H1 (cell line): ENCODE data around the gene S100A16. TPM values are rescaled to one million over a fixed set of nuclear protein-coding genes. Genes with fewer than 3 reads are reported as not detected.

ENCODE experiments used
- CTCF ChIA-PET: fragments of 300-600 bp; sonication (Branson Sonifier 250); formaldehyde crosslinking; loops from one replicate; lab custom pipeline; 2021; ENCODE audit not compliant: partially characterized antibody; lab: Charles Lee
- POLR2A ChIA-PET: fragments of 300-600 bp; sonication (Branson Sonifier 250); formaldehyde crosslinking; loops from one replicate; lab custom pipeline; 2021; ENCODE audit warnings: inconsistent platforms; ENCODE audit not compliant: partially characterized antibody; lab: Charles Lee
- DNase-seq, 2 experiments: peaks; one replicate each; pipeline versions ENCODE4 v3.0.0 to v3.0.0-alpha.2; 2010 to 2022; ENCODE audit warnings: low spot score in 2 of 2, low read depth in 1 of 2, mixed read lengths in 1 of 2
- FAIRE-seq: peaks from 2 replicates; lab custom pipeline; 2011; peaks lifted over from hg19 to GRCh38; lab: Jason Lieb, UNC
- H2AFZ ChIP-seq: 2 replicates; pipeline ENCODE4 v1.8.1; 2012; ENCODE audit warnings: low read length, inconsistent platforms
- H2AK5ac ChIP-seq: 2 replicates; pipeline ENCODE4 v1.6.1; 2013; ENCODE audit warnings: low read depth, low read length
- H2BK120ac ChIP-seq: replicated peaks from 2 replicates; pipeline ENCODE3; 2013; ENCODE audit warnings: low read depth, low read length, inconsistent platforms
- H2BK12ac ChIP-seq: 2 replicates; pipeline ENCODE4 v1.6.1; 2013; ENCODE audit warnings: low read depth, low read length
- H2BK15ac ChIP-seq: 2 replicates; pipeline ENCODE4 v1.6.1; 2013; ENCODE audit warnings: low read length
- H2BK20ac ChIP-seq: 2 replicates; pipeline ENCODE4 v1.6.1; 2013; ENCODE audit warnings: low read length
- H2BK5ac ChIP-seq: 2 replicates; pipeline ENCODE4 v1.6.1; 2013; ENCODE audit warnings: low read depth, low read length
- H3K14ac ChIP-seq: 2 replicates; pipeline ENCODE4 v1.6.1; 2013; ENCODE audit warnings: inconsistent platforms; ENCODE audit not compliant: insufficient read length
- H3K18ac ChIP-seq: 2 replicates; pipeline ENCODE4 v1.6.1; 2013; ENCODE audit warnings: low read length; ENCODE audit errors: extremely low read depth
- H3K23ac ChIP-seq: 2 replicates; pipeline ENCODE4 v1.6.1; 2013; ENCODE audit warnings: inconsistent platforms; ENCODE audit not compliant: insufficient read length
- H3K23me2 ChIP-seq: 2 replicates; pipeline ENCODE4 v1.6.1; 2013; ENCODE audit warnings: low read depth, low read length
- H3K27ac ChIP-seq: 2 replicates; pipeline ENCODE4 v1.6.1; 2011; ENCODE audit warnings: low read depth, low read length, inconsistent platforms
- H3K27me3 ChIP-seq, 4 experiments: replicated peaks in 1 of 4; 1 replicate in 1 of 4; 2 replicates in 3 of 4; pipeline versions ENCODE4 v1.6.1 to v1.8.1; 2011 to 2013; ENCODE audit warnings: low read length in 3 of 4, mild to moderate bottlenecking in 3 of 4, inconsistent platforms in 2 of 4, mixed read lengths in 2 of 4, moderate library complexity in 1 of 4; ENCODE audit not compliant: control insufficient read depth in 3 of 4, insufficient read depth in 3 of 4; ENCODE audit errors: extremely low read depth in 1 of 4
- H3K36me3 ChIP-seq, 4 experiments: 2 replicates each; pipeline versions ENCODE4 v1.6.1 to v1.8.1; 2011 to 2013; ENCODE audit warnings: mild to moderate bottlenecking in 4 of 4, low read length in 3 of 4, moderate library complexity in 2 of 4, control low read depth in 1 of 4, inconsistent platforms in 1 of 4; ENCODE audit not compliant: insufficient read depth in 4 of 4, control insufficient read depth in 2 of 4
- H3K4ac ChIP-seq: replicated peaks from 2 replicates; pipeline ENCODE3; 2013; ENCODE audit warnings: low read length, low read depth, mixed read lengths, inconsistent platforms; ENCODE audit not compliant: insufficient read length
- H3K4me1 ChIP-seq, 4 experiments: replicated peaks in 1 of 4; 1 replicate in 1 of 4; 2 replicates in 3 of 4; pipeline versions ENCODE4 v1.6.1 to v1.8.1; 2011 to 2013; ENCODE audit warnings: low read length in 3 of 4, inconsistent platforms in 2 of 4, mixed read lengths in 1 of 4; ENCODE audit not compliant: insufficient read depth in 4 of 4, control insufficient read depth in 3 of 4
- H3K4me2 ChIP-seq, 2 experiments: 2 replicates each; pipeline versions ENCODE4 v1.6.1 to v1.8.1; 2011 to 2013; ENCODE audit warnings: low read depth in 2 of 2, low read length in 2 of 2, control low read depth in 1 of 2, inconsistent platforms in 1 of 2, mild to moderate bottlenecking in 1 of 2; ENCODE audit not compliant: insufficient read depth in 1 of 2
- H3K4me3 ChIP-seq, 4 experiments: fragments of 200-600, 300-600 bp in 1 of 4; sonication (generic), shearing (Covaris generic), sonication (Bioruptor Twin) in 1 of 4; 2 replicates each; pipeline versions ENCODE4 v1.5.1 to v1.8.1; 2011 to 2016; ENCODE audit warnings: low read length in 4 of 4, low read depth in 3 of 4, control low read depth in 2 of 4, inconsistent platforms in 2 of 4, mild to moderate bottlenecking in 2 of 4, mixed read lengths in 1 of 4, moderate library complexity in 1 of 4; ENCODE audit not compliant: insufficient read depth in 2 of 4; ENCODE audit errors: extremely low read depth in 1 of 4
- H3K56ac ChIP-seq: replicated peaks from 2 replicates; pipeline ENCODE3; 2013; ENCODE audit warnings: low read depth, mild to moderate bottlenecking, mixed read lengths, low read length, inconsistent platforms; ENCODE audit not compliant: insufficient read length
- H3K79me1 ChIP-seq: 2 replicates; pipeline ENCODE4 v1.6.1; 2013; ENCODE audit warnings: low read depth, low read length, control low read depth
- H3K79me2 ChIP-seq, 2 experiments: 2 replicates each; pipeline versions ENCODE4 v1.6.1 to v1.8.1; 2012 to 2013; ENCODE audit warnings: low read length in 2 of 2, mild to moderate bottlenecking in 2 of 2, inconsistent platforms in 1 of 2; ENCODE audit not compliant: insufficient read depth in 2 of 2, control insufficient read depth in 1 of 2
- H3K9ac ChIP-seq, 4 experiments: replicated peaks in 1 of 4; 1 replicate in 1 of 4; 2 replicates in 3 of 4; pipeline versions ENCODE4 v1.6.1 to v1.8.1; 2011 to 2013; ENCODE audit warnings: low read depth in 3 of 4, low read length in 3 of 4, control low read depth in 2 of 4, mild to moderate bottlenecking in 2 of 4, moderate library complexity in 2 of 4, inconsistent platforms in 1 of 4; ENCODE audit errors: extremely low read depth in 1 of 4
- H3K9me3 ChIP-seq, 2 experiments: 2 replicates each; pipeline versions ENCODE4 v1.6.1 to v1.8.1; 2012 to 2013; ENCODE audit warnings: mild to moderate bottlenecking in 2 of 2, moderate library complexity in 2 of 2, control low read depth in 1 of 2, inconsistent platforms in 1 of 2, low read depth in 1 of 2, low read length in 1 of 2, mixed read lengths in 1 of 2; ENCODE audit not compliant: insufficient read depth in 2 of 2
- H4K20me1 ChIP-seq, 2 experiments: replicated peaks in 1 of 2; 2 replicates each; pipeline versions ENCODE3 to v1.8.1; 2011 to 2013; ENCODE audit warnings: inconsistent platforms in 2 of 2, low read length in 2 of 2, mild to moderate bottlenecking in 1 of 2; ENCODE audit not compliant: insufficient read depth in 2 of 2, control insufficient read depth in 1 of 2
- H4K5ac ChIP-seq: 2 replicates; pipeline ENCODE4 v1.6.1; 2013; ENCODE audit warnings: low read length, low read depth, mixed read lengths, inconsistent platforms; ENCODE audit not compliant: insufficient read length
- H4K8ac ChIP-seq: 2 replicates; pipeline ENCODE4 v1.8.0; 2013; ENCODE audit warnings: mild to moderate bottlenecking, moderate library complexity, low read length, inconsistent platforms; ENCODE audit not compliant: insufficient read depth; ENCODE audit errors: extremely low read depth
- H4K91ac ChIP-seq: replicated peaks from 2 replicates; pipeline ENCODE3; 2013; ENCODE audit warnings: low read length, mixed read lengths, inconsistent platforms; ENCODE audit not compliant: insufficient read length
- HDAC6 ChIP-seq: IDR thresholded peaks from one replicate; pipeline ENCODE4 v1.7.1; 2012; ENCODE audit warnings: low read depth, mild to moderate bottlenecking, inconsistent platforms, low read length, moderate library complexity
- NANOG ChIP-seq: IDR thresholded peaks from 2 replicates; pipeline ENCODE4 v1.6.1; 2011; ENCODE audit warnings: low read length, low read depth, mild to moderate bottlenecking, inconsistent platforms; ENCODE audit not compliant: insufficient read depth, poor library complexity, severe bottlenecking
- TAF1 ChIP-seq: IDR thresholded peaks from 2 replicates; pipeline ENCODE4 v1.6.1; 2011; ENCODE audit warnings: mild to moderate bottlenecking, low read depth, low read length
- YY1 ChIP-seq: IDR thresholded peaks from 2 replicates; pipeline ENCODE4 v1.6.1; 2011; ENCODE audit warnings: low read depth, mild to moderate bottlenecking, low read length
- WGBS, 2 experiments: shearing (Covaris generic) in 1 of 2; methylation state at CpG; one replicate each; pipeline versions ENCODE4 v1.1.6 to v1.1.7; 2013 to 2015; ENCODE audit warnings: low lambda C conversion rate in 2 of 2, mixed read lengths in 2 of 2, inconsistent platforms in 1 of 2, low coverage in 1 of 2, missing lambda C conversion rate in 1 of 2; ENCODE audit not compliant: insufficient replicate concordance in 2 of 2, insufficient coverage in 1 of 2, insufficient read length in 1 of 2; ENCODE audit errors: extremely low coverage in 1 of 2, missing lambda C conversion rate in 1 of 2; 5-methylcytosine and 5-hydroxymethylcytosine counted together
- polyA plus RNA-seq, 7 experiments: library from polyadenylated mRNA; depleted of rRNA in 3 of 7; stranded (reverse) in 5 of 7; unstranded in 2 of 7; fragments of >200 nt in 5 of 7; fragments of 200-250 nt in 2 of 7; gene quantifications; 1 replicate in 5 of 7; 2 replicates in 1 of 7; 4 replicates in 1 of 7; pipeline versions ENCODE4 v1.2.1 to v1.2.3, GENCODE V29; 2011 to 2013; ENCODE audit warnings: missing spikeins in 2 of 7, mixed read lengths in 2 of 7
- total RNA-seq: library from RNA; stranded (reverse); fragmentation: NEBNext Ultra II Directional; extraction: Animal tissue kit (Norgen Biotek cat#: 25700); gene quantifications from 2 replicates; pipeline ENCODE4 v1.2.1, GENCODE V29; 2021

The S100A16 gene
- total and polyA plus RNA-seq, 2 of the 8 experiments (the other 6 are each of a cell fraction or from before 2014, with no cell fraction given) = 14.9 to 61.4 TPM

GRCh38 chr1:153651771-153652170 lies 38.8 kb upstream of the S100A16 start:
- ChIA-PET POLR2A (interaction anchor here (0.6 to 16.2 kb wide), 8 partner anchors 9 to 581 kb away, joined by 3 to 343 read pairs (median 4); partner anchors contain the start of genes CHTOP, ILF2, RPS27 and S100A13), CTCF (interaction anchor here (0.6 to 2.5 kb wide), 11 partner anchors 14 to 917 kb away, joined by 3 to 9 read pairs (median 3); partner anchors contain the start of genes S100A1 and S100A13)
- no peak overlapping the region for H3K18ac ChIP-seq
- no peaks in the 10 kb centered on the region for H3K79me2 ChIP-seq
- H2BK5ac ChIP-seq = no peak overlapping the region
- DNase-seq = no peak
- WGBS, 2 experiments = 100% methylated on average over 1 of the region's 1 CpG; no CpG with 5 or more reads in 1 of the 2 experiments
- peaks cover 0 to 3% (median 0%) of the 10 kb centered on the region in 4 experiments; a peak in 1 of 7 replicates for H3K4me1 ChIP-seq
- H3K36me3 ChIP-seq = no peaks in the 10 kb centered on the region
- H3K4me3 ChIP-seq = no peak overlapping the region
- no peaks in the 10 kb centered on the region for H3K27me3 ChIP-seq
- H2BK15ac ChIP-seq = no peak overlapping the region
- no peaks in the 10 kb centered on the region for H3K23me2 ChIP-seq
- no peak overlapping the region for H3K23ac ChIP-seq
- H4K20me1 ChIP-seq = peaks cover 0 to under 1% of the 10 kb centered on the region in 2 experiments
- no peak overlapping the region for H2AFZ ChIP-seq
- no peak overlapping the region for H4K5ac ChIP-seq
- H3K4ac ChIP-seq = no peak overlapping the region
- no peak overlapping the region for H2BK12ac ChIP-seq
- no peak overlapping the region for H3K56ac ChIP-seq
- no peak overlapping the region for H3K27ac ChIP-seq
- no peak overlapping the region for H4K91ac ChIP-seq
- no peaks in the 10 kb centered on the region for H3K79me1 ChIP-seq
- no peak overlapping the region for H2AK5ac ChIP-seq
- H3K9ac ChIP-seq = no peak overlapping the region
- no peak for FAIRE-seq
- H3K9me3 ChIP-seq = no peaks in the 10 kb centered on the region
- no peak overlapping the region for H2BK120ac ChIP-seq
- no peak overlapping the region; the same call in 1 of the 2 replicates for H4K8ac ChIP-seq
- no peak overlapping the region for H3K4me2 ChIP-seq
- no peak overlapping the region for H3K14ac ChIP-seq
- no peak overlapping the region for H2BK20ac ChIP-seq
- no peak for TF ChIP-seq YY1
- no peak for TF ChIP-seq NANOG
- TF ChIP-seq HDAC6 = no peak
- TF ChIP-seq TAF1 = no peak
